ENCODE data around the gene IDH3A.

Gene IDH3A

DNA sequence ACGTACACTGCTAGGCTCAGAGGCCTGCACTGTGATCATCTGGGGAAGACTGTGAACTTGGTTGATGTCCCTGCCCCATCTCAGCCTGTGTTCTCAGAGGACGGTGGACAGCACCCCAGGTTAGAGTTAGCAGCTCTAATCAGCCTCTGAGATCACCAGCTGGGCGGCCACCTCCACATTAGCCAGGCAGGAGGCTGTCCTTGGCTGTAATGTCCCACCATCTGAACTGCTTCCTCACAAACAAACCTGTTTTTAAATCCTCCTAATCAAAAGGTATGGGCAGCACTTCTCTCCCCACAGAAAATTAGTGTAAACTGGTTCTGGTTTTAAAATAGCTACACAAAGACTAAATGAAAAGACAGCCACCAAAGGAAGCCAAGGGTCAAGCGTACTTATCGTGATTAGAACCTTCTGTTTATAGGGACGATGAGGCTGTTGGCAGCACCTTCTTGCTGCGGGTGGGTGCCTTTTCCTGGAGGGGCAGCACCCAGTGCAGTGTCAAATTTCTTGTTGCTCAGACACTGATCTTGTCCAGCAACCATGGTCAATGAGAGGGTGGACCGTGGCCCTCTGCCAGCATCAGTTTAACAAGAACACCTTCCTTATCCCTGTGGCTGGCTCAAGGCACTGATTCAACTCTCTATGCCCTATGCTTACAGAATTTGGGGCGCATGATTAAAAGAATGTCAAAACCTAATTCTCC is 60.6 kb downstream of the IDH3A start:
- FAIRE-seq = no peak
- no peak for DNase-seq (ENCODE audit: insufficient read length, low spot score)
- TF ChIP-seq POU2F2 (IDR thresholded peaks at IDR 0.05; ENCODE audit: low read depth, low read length) = no peak
- no peak for TF ChIP-seq SPI1 (IDR thresholded peaks at IDR 0.05; ENCODE audit: low read depth, low read length)
- TF ChIP-seq POLR2AphosphoS5 (IDR thresholded peaks at IDR 0.05; ENCODE audit: low read depth, low read length) = no peak
- TF ChIP-seq PAX5 (IDR thresholded peaks at IDR 0.05; ENCODE audit: insufficient read depth, low read length, severe bottlenecking) = no peak
- TF ChIP-seq TAF1 (IDR thresholded peaks at IDR 0.05; ENCODE audit: low read depth, low read length) = no peak
- no peak for TF ChIP-seq POLR2A (IDR thresholded peaks at IDR 0.05; ENCODE audit: low read depth, low read length)

DNA sequence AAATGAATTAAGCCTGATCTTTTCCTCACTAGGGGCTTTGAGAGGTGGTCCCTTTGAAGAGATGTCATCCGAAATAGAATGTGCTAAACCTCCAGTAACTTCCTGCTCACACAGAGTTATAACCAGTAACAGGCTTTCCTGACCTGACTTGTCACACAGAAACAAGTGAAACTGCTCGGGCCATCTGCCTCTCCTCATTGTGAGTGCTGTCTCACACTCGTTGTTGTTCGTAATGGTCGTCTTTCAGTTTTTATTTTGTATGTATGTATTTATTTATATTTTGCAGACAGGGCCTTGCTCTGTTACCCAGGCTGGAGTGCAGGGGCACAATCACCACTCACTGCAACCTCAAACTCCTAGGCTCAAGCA is 61.2 kb downstream of the IDH3A start:
- no peak for TF ChIP-seq POU2F2 (IDR thresholded peaks at IDR 0.05; ENCODE audit: low read depth, low read length)
- TF ChIP-seq TAF1 (IDR thresholded peaks at IDR 0.05; ENCODE audit: low read depth, low read length) = no peak
- TF ChIP-seq SPI1 (IDR thresholded peaks at IDR 0.05; ENCODE audit: low read depth, low read length) = no peak
- no peak for DNase-seq (ENCODE audit: insufficient read length, low spot score)
- FAIRE-seq = no peak

DNA sequence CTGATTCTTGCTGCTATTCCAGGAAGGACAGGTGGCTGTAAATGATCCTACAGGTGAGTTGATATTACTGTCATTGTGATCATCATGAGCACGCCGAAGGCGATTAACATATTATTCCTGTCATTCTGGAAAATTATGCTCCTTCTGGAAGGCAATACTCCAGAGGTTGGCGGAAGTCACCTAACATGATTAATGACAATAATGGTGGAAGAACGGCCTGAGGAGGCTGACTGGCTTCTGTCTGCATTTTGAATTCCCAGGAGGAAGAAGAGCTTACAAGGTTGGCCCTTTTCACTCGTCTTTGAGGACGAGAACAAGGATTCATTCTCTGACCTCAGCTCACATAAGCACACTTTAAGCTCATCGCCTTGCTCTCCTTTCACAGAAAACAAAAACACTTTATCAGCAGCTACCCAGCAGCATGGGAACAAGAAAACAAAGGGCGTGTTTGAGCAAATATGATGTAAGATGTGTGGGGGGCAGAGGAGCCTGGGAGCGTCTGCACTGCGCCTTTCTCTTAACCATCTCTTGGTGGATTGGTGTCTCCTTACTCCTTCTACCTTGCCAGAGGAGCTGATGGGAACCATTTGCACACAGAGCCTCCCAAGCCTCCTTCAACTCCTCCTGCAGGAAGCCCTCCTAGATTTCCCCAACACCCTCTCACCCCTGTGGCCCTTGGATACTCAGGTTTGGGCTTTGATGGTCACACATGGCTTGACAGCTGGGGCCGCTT is 62.2 kb downstream of the IDH3A start:
- DNase-seq (ENCODE audit: insufficient read length, low spot score) (no peak), FAIRE-seq (no peak)
- no peak for TF ChIP-seq POU2F2 (IDR thresholded peaks at IDR 0.05; ENCODE audit: low read depth, low read length)
- TF ChIP-seq POLR2AphosphoS5 (IDR thresholded peaks at IDR 0.05; ENCODE audit: low read depth, low read length) = no peak
- no peak for TF ChIP-seq PAX5 (IDR thresholded peaks at IDR 0.05; ENCODE audit: insufficient read depth, low read length, severe bottlenecking)
- no peak for TF ChIP-seq SPI1 (IDR thresholded peaks at IDR 0.05; ENCODE audit: low read depth, low read length)
- TF ChIP-seq TAF1 (IDR thresholded peaks at IDR 0.05; ENCODE audit: low read depth, low read length) = no peak
- TF ChIP-seq POLR2A (IDR thresholded peaks at IDR 0.05; ENCODE audit: low read depth, low read length) = no peak

DNA sequence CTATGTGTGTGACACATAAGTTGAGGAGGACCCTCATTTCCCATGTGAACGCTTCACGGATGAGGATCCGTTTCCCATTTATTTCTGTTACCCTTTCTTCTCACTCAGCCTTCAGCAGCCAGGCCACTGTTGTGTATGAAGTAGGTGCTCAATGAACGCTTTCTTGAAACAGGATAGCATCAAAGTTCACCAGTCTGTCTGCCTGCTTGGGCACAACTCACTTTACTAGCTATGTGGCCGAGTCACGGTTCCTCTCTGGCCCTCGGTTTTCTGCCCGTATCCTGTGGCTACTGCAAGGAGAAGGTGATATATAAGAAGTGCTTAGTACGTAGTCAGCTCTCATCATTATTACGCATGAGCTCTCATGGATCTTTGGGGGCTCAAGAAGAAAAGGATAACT is 62.8 kb downstream of the IDH3A start:
- TF ChIP-seq POLR2A (IDR thresholded peaks at IDR 0.05; ENCODE audit: low read depth, low read length) (no peak), POLR2AphosphoS5 (IDR thresholded peaks at IDR 0.05; ENCODE audit: low read depth, low read length) (no peak), TAF1 (IDR thresholded peaks at IDR 0.05; ENCODE audit: low read depth, low read length) (no peak), SPI1 (IDR thresholded peaks at IDR 0.05; ENCODE audit: low read depth, low read length) (no peak), POU2F2 (IDR thresholded peaks at IDR 0.05; ENCODE audit: low read depth, low read length) (no peak), PAX5 (IDR thresholded peaks at IDR 0.05; ENCODE audit: insufficient read depth, low read length, severe bottlenecking) (no peak)
- no peak for FAIRE-seq

DNA sequence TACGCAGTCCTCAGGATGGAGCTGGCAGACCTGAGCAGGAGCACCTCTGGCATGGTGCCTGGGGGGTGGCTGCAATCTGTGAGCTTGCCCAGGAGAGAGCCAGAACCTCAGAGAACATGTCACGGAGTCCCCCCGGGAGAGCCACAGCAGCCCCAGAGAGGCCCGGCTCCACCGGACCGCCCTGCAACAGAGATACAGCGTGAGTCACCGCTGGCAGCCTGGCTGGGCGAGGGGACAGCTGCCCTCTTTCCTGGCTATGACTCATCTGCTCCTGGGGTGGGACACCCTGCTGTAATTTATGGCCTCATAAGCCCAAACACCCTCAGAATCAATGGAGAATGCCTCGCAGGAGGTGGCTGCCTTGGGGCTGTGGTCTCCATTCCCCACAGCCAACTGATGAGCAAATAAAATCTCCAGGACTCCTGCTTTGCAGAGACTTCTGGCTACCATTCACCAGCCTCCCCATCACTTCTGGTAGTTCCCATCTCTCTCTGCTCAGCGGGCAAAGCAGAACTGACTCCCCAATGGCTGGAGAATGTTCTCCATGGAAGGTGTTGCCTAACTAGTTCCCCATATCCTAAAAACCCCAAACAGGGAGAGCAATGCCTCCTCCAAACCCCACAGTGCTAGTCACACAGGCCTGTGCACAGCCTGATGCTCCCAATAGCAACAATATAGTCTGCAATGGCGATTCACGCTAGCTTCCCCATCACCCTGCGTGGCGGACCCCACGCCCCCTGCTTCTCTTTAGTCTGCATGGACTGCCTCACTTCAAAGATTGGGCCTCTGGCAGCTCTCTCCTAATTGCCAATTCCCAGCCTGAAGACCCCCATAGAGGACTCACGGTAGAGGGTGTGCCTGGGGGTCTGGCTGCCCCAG is 63.6 kb downstream of the IDH3A start:
- TF ChIP-seq POLR2A (IDR thresholded peaks at IDR 0.05; ENCODE audit: low read depth, low read length) = no peak
- TF ChIP-seq SPI1 (IDR thresholded peaks at IDR 0.05; ENCODE audit: low read depth, low read length) = no peak
- no peak for TF ChIP-seq POU2F2 (IDR thresholded peaks at IDR 0.05; ENCODE audit: low read depth, low read length)
- TF ChIP-seq POLR2AphosphoS5 (IDR thresholded peaks at IDR 0.05; ENCODE audit: low read depth, low read length) = no peak
- TF ChIP-seq PAX5 (IDR thresholded peaks at IDR 0.05; ENCODE audit: insufficient read depth, low read length, severe bottlenecking) = no peak
- no peak for TF ChIP-seq TAF1 (IDR thresholded peaks at IDR 0.05; ENCODE audit: low read depth, low read length)
- DNase-seq (ENCODE audit: insufficient read length, low spot score) (no peak), FAIRE-seq (no peak)

More for the DNA sequence above, 62.8 kb downstream of the IDH3A start:
- no peak for DNase-seq (ENCODE audit: insufficient read length, low spot score)

DNA sequence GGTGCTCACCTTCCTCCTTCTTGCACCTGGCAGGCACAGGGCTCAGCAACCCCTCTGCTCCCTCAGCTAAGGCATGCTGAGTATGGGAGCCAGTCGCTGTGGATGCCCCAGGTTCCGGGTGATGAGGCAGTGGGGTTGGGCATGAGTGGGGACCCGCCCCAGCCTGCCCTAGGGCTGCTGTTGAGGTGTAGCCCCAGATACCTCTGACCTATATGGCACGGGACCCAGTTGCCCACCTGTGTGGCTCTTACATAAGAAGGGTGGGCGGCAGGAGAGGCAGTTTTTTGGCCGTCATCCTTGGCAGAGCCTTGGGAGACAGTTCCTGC is 64.2 kb downstream of the IDH3A start:
- no peak for DNase-seq (ENCODE audit: insufficient read length, low spot score)
- FAIRE-seq = no peak
- TF ChIP-seq POU2F2 (IDR thresholded peaks at IDR 0.05; ENCODE audit: low read depth, low read length) (no peak), POLR2AphosphoS5 (IDR thresholded peaks at IDR 0.05; ENCODE audit: low read depth, low read length) (no peak), PAX5 (IDR thresholded peaks at IDR 0.05; ENCODE audit: insufficient read depth, low read length, severe bottlenecking) (no peak), POLR2A (IDR thresholded peaks at IDR 0.05; ENCODE audit: low read depth, low read length) (no peak), SPI1 (IDR thresholded peaks at IDR 0.05; ENCODE audit: low read depth, low read length) (no peak), TAF1 (IDR thresholded peaks at IDR 0.05; ENCODE audit: low read depth, low read length) (no peak)

DNA sequence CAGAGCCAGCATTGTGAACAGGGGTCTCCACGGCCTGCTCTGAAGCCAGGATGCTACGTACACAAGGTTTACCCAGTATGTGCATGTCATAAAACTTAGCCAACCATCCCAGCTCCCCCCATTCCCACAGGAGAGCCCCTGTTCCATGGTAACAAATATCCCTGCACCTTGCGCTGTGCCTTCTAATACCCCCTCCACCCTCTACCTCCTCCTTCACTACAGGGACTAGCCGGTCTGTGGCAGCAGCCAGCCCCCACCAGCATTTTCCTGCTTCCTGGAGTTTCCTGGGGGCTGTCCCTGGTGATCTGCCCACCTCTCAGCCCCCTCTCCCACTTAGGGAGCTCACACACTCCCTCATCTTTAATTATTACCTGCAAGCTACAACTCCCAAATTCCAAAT is 64.8 kb downstream of the IDH3A start:
- DNase-seq (ENCODE audit: insufficient read length, low spot score) = no peak
- FAIRE-seq = no peak
- TF ChIP-seq SPI1 (IDR thresholded peaks at IDR 0.05; ENCODE audit: low read depth, low read length) (no peak), POU2F2 (IDR thresholded peaks at IDR 0.05; ENCODE audit: low read depth, low read length) (no peak), POLR2A (IDR thresholded peaks at IDR 0.05; ENCODE audit: low read depth, low read length) (no peak), POLR2AphosphoS5 (IDR thresholded peaks at IDR 0.05; ENCODE audit: low read depth, low read length) (no peak), TAF1 (IDR thresholded peaks at IDR 0.05; ENCODE audit: low read depth, low read length) (no peak), PAX5 (IDR thresholded peaks at IDR 0.05; ENCODE audit: insufficient read depth, low read length, severe bottlenecking) (no peak)

DNA sequence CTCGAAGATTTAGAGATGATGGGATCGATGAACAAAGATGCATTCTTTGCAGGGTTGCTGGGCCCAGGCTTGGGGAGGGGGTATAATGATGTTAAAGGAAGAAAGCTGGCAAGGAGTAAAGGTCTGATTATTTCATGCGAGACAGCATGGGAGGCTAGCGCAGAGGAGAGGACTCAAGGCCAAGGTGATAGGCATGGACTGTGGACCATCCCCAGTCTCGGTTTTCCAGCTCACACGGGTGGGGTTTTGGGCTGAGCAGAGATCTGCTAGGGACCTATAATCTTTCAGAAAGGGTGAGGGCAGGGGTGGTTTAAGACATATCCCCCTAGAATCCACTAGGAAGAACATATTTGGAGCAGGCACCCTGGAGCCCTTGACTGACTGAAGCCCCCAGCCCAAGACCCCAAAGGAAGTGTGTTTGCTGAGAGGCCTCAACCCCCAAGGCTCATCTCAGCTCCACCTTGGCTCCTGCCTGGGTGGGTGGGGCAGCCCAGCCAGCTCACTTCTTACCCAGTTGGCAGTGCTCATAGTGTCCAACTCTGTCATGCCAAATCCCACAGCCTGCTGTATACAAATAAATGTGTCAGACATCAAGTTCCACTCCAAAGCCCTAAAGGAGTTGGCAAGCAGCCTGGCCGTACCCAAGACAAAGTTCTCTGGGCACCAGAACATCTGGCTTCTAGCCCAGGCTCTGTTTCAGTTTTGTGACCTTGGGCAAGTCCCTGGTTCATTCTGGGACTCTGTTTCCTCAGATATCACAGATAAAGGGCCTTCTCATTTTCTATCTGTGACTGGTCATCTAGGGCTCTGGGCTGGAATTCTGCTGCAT is 67.3 kb downstream of the IDH3A start:
- TF ChIP-seq POU2F2 (IDR thresholded peaks at IDR 0.05; ENCODE audit: low read depth, low read length) = no peak
- no peak for TF ChIP-seq SPI1 (IDR thresholded peaks at IDR 0.05; ENCODE audit: low read depth, low read length)
- TF ChIP-seq TAF1 (IDR thresholded peaks at IDR 0.05; ENCODE audit: low read depth, low read length) = no peak
- TF ChIP-seq POLR2AphosphoS5 (IDR thresholded peaks at IDR 0.05; ENCODE audit: low read depth, low read length) = no peak
- TF ChIP-seq PAX5 (IDR thresholded peaks at IDR 0.05; ENCODE audit: insufficient read depth, low read length, severe bottlenecking) = no peak
- TF ChIP-seq POLR2A (IDR thresholded peaks at IDR 0.05; ENCODE audit: low read depth, low read length) = no peak
- DNase-seq (ENCODE audit: insufficient read length, low spot score) (no peak), FAIRE-seq (no peak)
